ENCODE results near the gene THSD7A.

Gene THSD7A

DNA sequence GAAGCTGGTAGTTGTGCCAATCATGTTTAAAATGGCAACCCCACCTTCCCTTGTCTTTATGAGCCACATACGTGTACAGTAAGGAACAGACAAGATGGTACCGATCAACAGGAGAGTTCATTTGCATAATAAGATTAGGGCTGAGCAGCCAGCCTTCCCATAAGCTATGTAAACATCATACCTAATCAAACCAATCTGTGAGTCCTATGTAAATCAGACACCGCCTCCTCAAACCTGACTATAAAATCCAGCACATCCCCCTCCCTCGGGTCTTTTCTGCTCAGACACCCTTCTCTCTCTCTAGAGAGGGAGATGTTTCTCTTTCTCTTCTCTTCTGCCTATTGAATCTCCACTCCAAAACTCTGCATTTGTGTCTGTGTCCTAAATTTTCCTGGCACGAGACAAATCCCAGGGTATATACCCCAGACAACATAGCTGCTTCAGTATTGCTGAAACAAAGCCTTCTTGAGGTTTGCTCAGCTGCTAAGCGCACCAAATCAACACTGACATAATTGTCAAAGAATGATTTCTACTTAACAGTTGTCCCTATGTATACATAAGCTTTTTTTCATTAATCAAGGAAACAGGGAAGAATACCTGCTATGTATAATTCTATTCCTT lies 279.2 kb downstream of the THSD7A start:
- no peaks in the 10 kb centered on the region for H3K36me3 ChIP-seq (ENCODE audit: control insufficient read depth, insufficient read depth, low read length)
- H3K27ac ChIP-seq (ENCODE audit: low read depth, low read length), result no peak overlapping the region
- H3K27me3 ChIP-seq (ENCODE audit: control insufficient read depth, insufficient read depth, low read length), result no peaks in the 10 kb centered on the region
- no peak overlapping the region for H3K4me3 ChIP-seq (ENCODE audit: low read depth, low read length)
- no peaks in the 10 kb centered on the region for H3K9me3 ChIP-seq (ENCODE audit: control insufficient read depth, insufficient read depth, low read length)
- H3K4me1 ChIP-seq (ENCODE audit: control insufficient read depth, insufficient read depth, low read length), result peaks cover 6% of the 10 kb centered on the region; the same call in 1 of the 2 replicates
- no peak overlapping the region for H3K9ac ChIP-seq (ENCODE audit: low read depth, low read length)

DNA sequence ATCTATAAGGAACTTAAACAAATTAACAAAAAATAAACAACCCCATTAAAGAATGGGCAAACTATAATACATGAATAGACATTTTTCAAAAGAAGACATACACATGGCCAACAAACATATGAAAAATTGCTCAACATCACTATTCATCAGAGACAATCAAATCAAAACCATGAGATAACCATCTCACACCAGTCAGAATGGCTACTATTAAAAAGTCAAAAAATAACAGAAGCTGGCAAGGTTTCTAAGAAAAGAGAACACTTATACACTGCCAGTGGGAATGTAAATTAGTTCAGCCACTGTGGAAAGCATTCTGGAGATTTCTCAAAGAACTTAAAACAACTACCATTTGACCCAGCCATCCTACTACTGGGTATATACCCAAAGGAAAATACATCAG lies 280.5 kb downstream of the THSD7A start:
- Histone ChIP-seq H3K4me1 (ENCODE audit: control insufficient read depth, insufficient read depth, low read length) (no peaks in the 10 kb centered on the region), H3K36me3 (ENCODE audit: control insufficient read depth, insufficient read depth, low read length) (no peaks in the 10 kb centered on the region), H3K27ac (ENCODE audit: low read depth, low read length) (no peak overlapping the region), H3K9me3 (ENCODE audit: control insufficient read depth, insufficient read depth, low read length) (no peaks in the 10 kb centered on the region), H3K9ac (ENCODE audit: low read depth, low read length) (no peak overlapping the region), H3K27me3 (ENCODE audit: control insufficient read depth, insufficient read depth, low read length) (no peaks in the 10 kb centered on the region), H3K4me3 (ENCODE audit: low read depth, low read length) (no peak overlapping the region)

DNA sequence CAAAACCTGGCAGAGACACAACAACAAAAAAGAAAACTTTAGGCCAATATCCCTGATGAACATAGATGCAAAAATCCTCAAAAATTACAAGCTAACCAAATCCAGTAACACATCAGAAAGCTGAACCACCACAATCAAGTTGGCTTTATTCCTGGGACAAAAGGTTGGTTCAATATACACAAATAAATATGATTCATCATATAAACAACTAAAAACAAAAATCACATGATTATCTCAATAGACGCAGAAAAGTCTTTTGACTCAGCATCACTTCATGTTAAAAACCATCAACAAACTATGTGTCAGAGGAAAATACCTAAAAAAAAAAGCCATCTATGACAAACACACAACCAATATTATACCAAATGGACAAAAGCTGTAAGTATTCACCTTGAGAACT lies 283.5 kb downstream of the THSD7A start:
- Histone ChIP-seq H3K27ac (ENCODE audit: low read depth, low read length) (no peak overlapping the region), H3K9ac (ENCODE audit: low read depth, low read length) (no peak overlapping the region), H3K36me3 (ENCODE audit: control insufficient read depth, insufficient read depth, low read length) (no peaks in the 10 kb centered on the region)

GRCh38 chr7:11541330-11541729 lies 290.7 kb downstream of the THSD7A start:
- Histone ChIP-seq H3K4me3 (ENCODE audit: low read depth, low read length) (no peak overlapping the region), H3K9me3 (ENCODE audit: control insufficient read depth, insufficient read depth, low read length) (no peaks in the 10 kb centered on the region), H3K27me3 (ENCODE audit: control insufficient read depth, insufficient read depth, low read length) (no peaks in the 10 kb centered on the region), H3K36me3 (ENCODE audit: control insufficient read depth, insufficient read depth, low read length) (no peaks in the 10 kb centered on the region), H3K9ac (ENCODE audit: low read depth, low read length) (no peak overlapping the region), H3K27ac (ENCODE audit: low read depth, low read length) (no peak overlapping the region), H3K4me1 (ENCODE audit: control insufficient read depth, insufficient read depth, low read length) (peaks cover 9% of the 10 kb centered on the region; the same call in 1 of the 2 replicates)

More for the DNA sequence above, 283.5 kb downstream of the THSD7A start:
- no peaks in the 10 kb centered on the region for H3K9me3 ChIP-seq (ENCODE audit: control insufficient read depth, insufficient read depth, low read length)
- no peaks in the 10 kb centered on the region for H3K27me3 ChIP-seq (ENCODE audit: control insufficient read depth, insufficient read depth, low read length)
- H3K4me3 ChIP-seq (ENCODE audit: low read depth, low read length), result no peak overlapping the region
- H3K4me1 ChIP-seq (ENCODE audit: control insufficient read depth, insufficient read depth, low read length), result no peaks in the 10 kb centered on the region

- H3K9me3 ChIP-seq (ENCODE audit: control insufficient read depth, insufficient read depth, low read length), result no peaks in the 10 kb centered on the region
- H3K36me3 ChIP-seq (ENCODE audit: control insufficient read depth, insufficient read depth, low read length), result no peaks in the 10 kb centered on the region
- no peak overlapping the region for H3K27ac ChIP-seq (ENCODE audit: low read depth, low read length)
- H3K9ac ChIP-seq (ENCODE audit: low read depth, low read length), result no peak overlapping the region
- peaks cover 9% of the 10 kb centered on the region; the same call in 1 of the 2 replicates for H3K4me1 ChIP-seq (ENCODE audit: control insufficient read depth, insufficient read depth, low read length)
- H3K27me3 ChIP-seq (ENCODE audit: control insufficient read depth, insufficient read depth, low read length), result no peaks in the 10 kb centered on the region
- H3K4me3 ChIP-seq (ENCODE audit: low read depth, low read length), result no peak overlapping the region
These were observed 291.7 kb downstream of the THSD7A start for GRCh38 chr7:11540271-11540761.

DNA sequence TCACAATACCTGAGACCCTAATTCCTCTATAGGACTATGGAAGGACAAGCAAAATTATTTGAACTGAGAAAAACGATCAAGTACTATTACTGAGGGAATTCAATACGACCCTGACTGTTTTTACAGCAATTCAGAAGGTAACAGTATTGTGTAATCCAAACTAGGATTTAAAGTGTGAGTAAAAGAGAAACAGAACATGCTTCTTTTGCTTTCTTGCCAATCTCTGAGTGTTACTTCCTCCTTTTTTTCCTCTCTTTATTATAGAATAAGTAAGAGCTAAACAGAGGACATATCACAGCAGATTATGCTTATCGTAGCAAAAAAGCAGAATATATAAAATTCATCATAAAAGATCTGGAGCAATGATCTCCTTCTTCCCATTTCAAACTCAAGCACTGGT lies 292.1 kb downstream of the THSD7A start:
- no peaks in the 10 kb centered on the region for H3K9me3 ChIP-seq (ENCODE audit: control insufficient read depth, insufficient read depth, low read length)
- H3K27ac ChIP-seq (ENCODE audit: low read depth, low read length), result no peak overlapping the region
- peaks cover 9% of the 10 kb centered on the region; the same call in 1 of the 2 replicates for H3K4me1 ChIP-seq (ENCODE audit: control insufficient read depth, insufficient read depth, low read length)
- no peaks in the 10 kb centered on the region for H3K27me3 ChIP-seq (ENCODE audit: control insufficient read depth, insufficient read depth, low read length)
- no peak overlapping the region for H3K4me3 ChIP-seq (ENCODE audit: low read depth, low read length)
- no peak overlapping the region for H3K9ac ChIP-seq (ENCODE audit: low read depth, low read length)
- H3K36me3 ChIP-seq (ENCODE audit: control insufficient read depth, insufficient read depth, low read length), result no peaks in the 10 kb centered on the region

DNA sequence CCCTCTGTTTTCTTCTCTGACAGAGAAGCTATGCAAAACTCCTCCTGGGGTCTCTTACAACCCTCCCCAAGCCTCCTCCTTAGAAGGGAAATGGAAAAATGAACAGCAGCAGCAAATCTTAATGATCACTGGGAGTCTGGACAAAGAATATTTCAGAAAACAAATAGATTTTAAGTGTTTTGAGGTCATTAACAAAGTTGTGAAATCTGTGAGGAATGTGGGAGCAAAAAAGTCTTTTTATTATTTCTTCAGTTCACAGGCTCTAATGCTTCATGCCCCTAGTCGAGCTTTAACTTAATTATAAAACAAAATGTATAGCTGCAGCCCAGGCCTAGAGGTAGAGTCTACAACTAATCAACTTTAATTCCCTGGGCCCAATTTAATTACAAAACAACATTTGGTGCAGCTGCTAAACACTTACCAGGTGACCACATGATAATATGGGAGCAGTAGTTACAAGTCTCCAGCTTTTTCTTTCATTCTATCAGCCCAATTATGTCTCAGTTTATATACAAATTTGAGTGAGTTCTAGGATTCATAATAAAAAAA lies 293.2 kb downstream of the THSD7A start:
- Histone ChIP-seq H3K4me3 (ENCODE audit: low read depth, low read length) (no peak overlapping the region), H3K9me3 (ENCODE audit: control insufficient read depth, insufficient read depth, low read length) (no peaks in the 10 kb centered on the region), H3K27ac (ENCODE audit: low read depth, low read length) (no peak overlapping the region)

GRCh38 chr7:11533229-11533820 lies 298.7 kb downstream of the THSD7A start:
- H3K27ac ChIP-seq (ENCODE audit: low read depth, low read length), result no peak overlapping the region
- peaks cover 5% of the 10 kb centered on the region; the same call in 1 of the 2 replicates for H3K27me3 ChIP-seq (ENCODE audit: control insufficient read depth, insufficient read depth, low read length)
- H3K9ac ChIP-seq (ENCODE audit: low read depth, low read length), result no peak overlapping the region
- no peak overlapping the region for H3K4me3 ChIP-seq (ENCODE audit: low read depth, low read length)
- H3K9me3 ChIP-seq (ENCODE audit: control insufficient read depth, insufficient read depth, low read length), result no peaks in the 10 kb centered on the region
- H3K36me3 ChIP-seq (ENCODE audit: control insufficient read depth, insufficient read depth, low read length), result no peaks in the 10 kb centered on the region
- peaks cover 15% of the 10 kb centered on the region for H3K4me1 ChIP-seq (ENCODE audit: control insufficient read depth, insufficient read depth, low read length)

More for the DNA sequence above, 293.2 kb downstream of the THSD7A start:
- Histone ChIP-seq H3K4me1 (ENCODE audit: control insufficient read depth, insufficient read depth, low read length) (peaks cover 9% of the 10 kb centered on the region; the same call in 1 of the 2 replicates), H3K36me3 (ENCODE audit: control insufficient read depth, insufficient read depth, low read length) (no peaks in the 10 kb centered on the region), H3K9ac (ENCODE audit: low read depth, low read length) (no peak overlapping the region), H3K27me3 (ENCODE audit: control insufficient read depth, insufficient read depth, low read length) (no peaks in the 10 kb centered on the region)

GRCh38 chr7:11529382-11529781 lies 302.6 kb downstream of the THSD7A start:
- Histone ChIP-seq H3K4me1 (ENCODE audit: control insufficient read depth, insufficient read depth, low read length) (peaks cover 25% of the 10 kb centered on the region), H3K4me3 (ENCODE audit: low read depth, low read length) (no peak overlapping the region), H3K27ac (ENCODE audit: low read depth, low read length) (no peak overlapping the region), H3K36me3 (ENCODE audit: control insufficient read depth, insufficient read depth, low read length) (no peaks in the 10 kb centered on the region), H3K9ac (ENCODE audit: low read depth, low read length) (no peak overlapping the region), H3K9me3 (ENCODE audit: control insufficient read depth, insufficient read depth, low read length) (no peaks in the 10 kb centered on the region), H3K27me3 (ENCODE audit: control insufficient read depth, insufficient read depth, low read length) (peaks cover 5% of the 10 kb centered on the region; the same call in 1 of the 2 replicates)

- H3K4me1 ChIP-seq (ENCODE audit: control insufficient read depth, insufficient read depth, low read length), result peaks cover 25% of the 10 kb centered on the region
- H3K36me3 ChIP-seq (ENCODE audit: control insufficient read depth, insufficient read depth, low read length), result no peaks in the 10 kb centered on the region
These were observed 304.3 kb downstream of the THSD7A start for GRCh38 chr7:11527707-11528106.

More at GRCh38 chr7:11527707-11528106, 304.3 kb downstream of the THSD7A start:
- Histone ChIP-seq H3K9me3 (ENCODE audit: control insufficient read depth, insufficient read depth, low read length) (no peaks in the 10 kb centered on the region), H3K9ac (ENCODE audit: low read depth, low read length) (no peak overlapping the region), H3K4me3 (ENCODE audit: low read depth, low read length) (no peak overlapping the region), H3K27me3 (ENCODE audit: control insufficient read depth, insufficient read depth, low read length) (peaks cover 5% of the 10 kb centered on the region; the same call in 1 of the 2 replicates), H3K27ac (ENCODE audit: low read depth, low read length) (peak overlapping the region; percentile 26)

Measured in HUES48 (cell line).